ENCODE data around the gene KCNJ6.
"Not testable (repeated sequence)": the region's sequence is repeated elsewhere in the genome, so short reads cannot be mapped to it uniquely, and the experiment has no call there.

The KCNJ6 gene

GRCh38 chr21:37667380-37667779 is 248.9 kb downstream of the KCNJ6 start:
- H3K9me3 Mint-ChIP-seq: no peaks in the 10 kb centered on the region
- no peak overlapping the region for H3K4me3 Mint-ChIP-seq
- DNase-seq (ENCODE audit: low spot score in 2 of 2) (no peak), ATAC-seq (replicated peaks; ENCODE audit: extremely low read depth, poor library complexity, severe bottlenecking) (no peak)
- H3K27ac Mint-ChIP-seq (ENCODE audit: low read depth): no peak overlapping the region
- H3K4me1 Mint-ChIP-seq: no peaks in the 10 kb centered on the region
- H3K36me3 Mint-ChIP-seq (ENCODE audit: insufficient read depth): no peaks in the 10 kb centered on the region
- H3K27me3 Mint-ChIP-seq: peaks cover 11% of the 10 kb centered on the region

- no peak overlapping the region for H3K27ac Mint-ChIP-seq (ENCODE audit: low read depth)
- H3K27me3 Mint-ChIP-seq: no peaks in the 10 kb centered on the region
- no peaks in the 10 kb centered on the region for H3K4me1 Mint-ChIP-seq
- H3K36me3 Mint-ChIP-seq (ENCODE audit: insufficient read depth): no peaks in the 10 kb centered on the region
- no peaks in the 10 kb centered on the region for H3K9me3 Mint-ChIP-seq
- no peak for ATAC-seq (replicated peaks; ENCODE audit: extremely low read depth, poor library complexity, severe bottlenecking)
- DNase-seq (ENCODE audit: low spot score in 2 of 2): no peak
- no peak overlapping the region for H3K4me3 Mint-ChIP-seq
These were observed 250.8 kb downstream of the KCNJ6 start for GRCh38 chr21:37665230-37666024.

GRCh38 chr21:37662227-37662626 is 254.0 kb downstream of the KCNJ6 start:
- not testable (repeated sequence) for DNase-seq (ENCODE audit: low spot score in 2 of 2); H3K36me3 Mint-ChIP-seq (ENCODE audit: insufficient read depth)

GRCh38 chr21:37660709-37661108 is 255.5 kb downstream of the KCNJ6 start:
- H3K27me3 Mint-ChIP-seq: peaks cover 19% of the 10 kb centered on the region
- H3K9me3 Mint-ChIP-seq: no peaks in the 10 kb centered on the region
- ATAC-seq (replicated peaks; ENCODE audit: extremely low read depth, poor library complexity, severe bottlenecking) (no peak), DNase-seq (ENCODE audit: low spot score in 2 of 2) (no peak)
- H3K27ac Mint-ChIP-seq (ENCODE audit: low read depth): no peak overlapping the region
- no peaks in the 10 kb centered on the region for H3K4me1 Mint-ChIP-seq
- H3K4me3 Mint-ChIP-seq: no peak overlapping the region
- no peaks in the 10 kb centered on the region for H3K36me3 Mint-ChIP-seq (ENCODE audit: insufficient read depth)

More at GRCh38 chr21:37662227-37662626, 254.0 kb downstream of the KCNJ6 start:
- not testable (repeated sequence) for ATAC-seq (replicated peaks; ENCODE audit: extremely low read depth, poor library complexity, severe bottlenecking); H3K9me3 Mint-ChIP-seq; H3K4me1 Mint-ChIP-seq; H3K4me3 Mint-ChIP-seq; H3K27ac Mint-ChIP-seq (ENCODE audit: low read depth)
- H3K27me3 Mint-ChIP-seq: peaks cover 13% of the 10 kb centered on the region

- ATAC-seq (replicated peaks; ENCODE audit: extremely low read depth, poor library complexity, severe bottlenecking): no peak
- Mint-ChIP-seq H3K36me3 (ENCODE audit: insufficient read depth) (no peaks in the 10 kb centered on the region), H3K4me3 (no peak overlapping the region), H3K27me3 (peaks cover 21% of the 10 kb centered on the region), H3K4me1 (no peaks in the 10 kb centered on the region), H3K9me3 (no peaks in the 10 kb centered on the region), H3K27ac (ENCODE audit: low read depth) (no peak overlapping the region)
- DNase-seq (ENCODE audit: low spot score in 2 of 2): no peak
These were observed 256.4 kb downstream of the KCNJ6 start for GRCh38 chr21:37659874-37660273.

GRCh38 chr21:37658817-37659458 is 257.3 kb downstream of the KCNJ6 start:
- Mint-ChIP-seq H3K27ac (ENCODE audit: low read depth) (no peak overlapping the region), H3K36me3 (ENCODE audit: insufficient read depth) (no peaks in the 10 kb centered on the region), H3K27me3 (peaks cover 27% of the 10 kb centered on the region), H3K4me1 (no peaks in the 10 kb centered on the region), H3K4me3 (no peak overlapping the region), H3K9me3 (no peaks in the 10 kb centered on the region)
- DNase-seq (ENCODE audit: low spot score in 2 of 2) (no peak), ATAC-seq (replicated peaks; ENCODE audit: extremely low read depth, poor library complexity, severe bottlenecking) (no peak)

GRCh38 chr21:37658121-37658816 is 258.0 kb downstream of the KCNJ6 start:
- H3K4me3 Mint-ChIP-seq: no peak overlapping the region
- peaks cover 27% of the 10 kb centered on the region for H3K27me3 Mint-ChIP-seq
- no peak for ATAC-seq (replicated peaks; ENCODE audit: extremely low read depth, poor library complexity, severe bottlenecking)
- no peak overlapping the region for H3K27ac Mint-ChIP-seq (ENCODE audit: low read depth)
- no peak for DNase-seq (ENCODE audit: low spot score in 2 of 2)
- no peaks in the 10 kb centered on the region for H3K4me1 Mint-ChIP-seq
- H3K36me3 Mint-ChIP-seq (ENCODE audit: insufficient read depth): no peaks in the 10 kb centered on the region
- H3K9me3 Mint-ChIP-seq: no peaks in the 10 kb centered on the region

- Mint-ChIP-seq H3K27me3 (peaks cover 27% of the 10 kb centered on the region), H3K9me3 (no peaks in the 10 kb centered on the region), H3K36me3 (ENCODE audit: insufficient read depth) (no peaks in the 10 kb centered on the region), H3K4me3 (no peak overlapping the region), H3K27ac (ENCODE audit: low read depth) (no peak overlapping the region), H3K4me1 (no peaks in the 10 kb centered on the region)
- ATAC-seq (replicated peaks; ENCODE audit: extremely low read depth, poor library complexity, severe bottlenecking) (no peak), DNase-seq (ENCODE audit: low spot score in 2 of 2) (no peak)
These were observed 259.4 kb downstream of the KCNJ6 start for GRCh38 chr21:37656899-37657298.

- Mint-ChIP-seq H3K27me3 (peaks cover 27% of the 10 kb centered on the region), H3K9me3 (no peaks in the 10 kb centered on the region), H3K36me3 (ENCODE audit: insufficient read depth) (no peaks in the 10 kb centered on the region), H3K4me1 (no peaks in the 10 kb centered on the region), H3K4me3 (no peak overlapping the region), H3K27ac (ENCODE audit: low read depth) (no peak overlapping the region)
- DNase-seq (ENCODE audit: low spot score in 2 of 2) (no peak), ATAC-seq (replicated peaks; ENCODE audit: extremely low read depth, poor library complexity, severe bottlenecking) (no peak)
These were observed 260.5 kb downstream of the KCNJ6 start for GRCh38 chr21:37655611-37656300.

GRCh38 chr21:37654596-37654995 is 261.7 kb downstream of the KCNJ6 start:
- ATAC-seq (replicated peaks; ENCODE audit: extremely low read depth, poor library complexity, severe bottlenecking): no peak
- Mint-ChIP-seq H3K27me3 (peaks cover 27% of the 10 kb centered on the region), H3K4me1 (no peaks in the 10 kb centered on the region)

GRCh38 chr21:37653201-37653600 is 263.1 kb downstream of the KCNJ6 start:
- ATAC-seq (replicated peaks; ENCODE audit: extremely low read depth, poor library complexity, severe bottlenecking): no peak
- no peak overlapping the region for H3K27ac Mint-ChIP-seq (ENCODE audit: low read depth)
- no peak overlapping the region for H3K4me3 Mint-ChIP-seq
- no peak for DNase-seq (ENCODE audit: low spot score in 2 of 2)
- peaks cover 24% of the 10 kb centered on the region for H3K27me3 Mint-ChIP-seq
- H3K9me3 Mint-ChIP-seq: no peaks in the 10 kb centered on the region
- H3K4me1 Mint-ChIP-seq: no peaks in the 10 kb centered on the region
- H3K36me3 Mint-ChIP-seq (ENCODE audit: insufficient read depth): no peaks in the 10 kb centered on the region

More at GRCh38 chr21:37654596-37654995, 261.7 kb downstream of the KCNJ6 start:
- Mint-ChIP-seq H3K36me3 (ENCODE audit: insufficient read depth) (no peaks in the 10 kb centered on the region), H3K27ac (ENCODE audit: low read depth) (no peak overlapping the region), H3K9me3 (no peaks in the 10 kb centered on the region), H3K4me3 (no peak overlapping the region)
- no peak for DNase-seq (ENCODE audit: low spot score in 2 of 2)

GRCh38 chr21:37647781-37648180 is 268.5 kb downstream of the KCNJ6 start:
- no peak for ATAC-seq (replicated peaks; ENCODE audit: extremely low read depth, poor library complexity, severe bottlenecking)
- no peak overlapping the region for H3K4me3 Mint-ChIP-seq
- no peak for DNase-seq (ENCODE audit: low spot score in 2 of 2)
- no peaks in the 10 kb centered on the region for H3K36me3 Mint-ChIP-seq (ENCODE audit: insufficient read depth)
- H3K27ac Mint-ChIP-seq (ENCODE audit: low read depth): no peak overlapping the region
- H3K27me3 Mint-ChIP-seq: peaks cover 29% of the 10 kb centered on the region
- H3K4me1 Mint-ChIP-seq: no peaks in the 10 kb centered on the region
- no peaks in the 10 kb centered on the region for H3K9me3 Mint-ChIP-seq
